K562 (cell line): ENCODE measurements around the gene CPLANE2. TPM values are rescaled to one million over a fixed set of nuclear protein-coding genes. Genes with fewer than 3 reads are reported as not detected.

Source experiments
- ATAC-seq: fragments of 200-7000 bp; cut with Tn5 transposase; 3 replicates; pipeline ENCODE4 v1.9.1; 2020; ENCODE audit warnings: moderate library complexity
- BruUV-seq: library from RNA; stranded (reverse); fragments of 400-500 nt; replicated peaks from 2 replicates; lab custom pipeline; 2021; lab: Mats Ljungman, UMichigan
- CTCF ChIA-PET: fragments of 300-600 bp; formaldehyde crosslinking; extraction: SDS; loops from one replicate; lab custom pipeline; 2021; ENCODE audit warnings: low intra/inter-chr PET ratio; lab: Yijun Ruan, JAX
- POLR2A ChIA-PET: fragments of 300-600, 350-650 bp; sonication (Branson Sonifier 250); formaldehyde crosslinking; extraction: SDS; loops from one replicate; lab custom pipeline; 2021; ENCODE audit warnings: antibody characterized with exemption, inconsistent platforms; lab: Yijun Ruan, JAX
- DNase-seq, 4 experiments: peaks; one replicate each; pipeline versions ENCODE4 v3.0.0 to v3.0.0-alpha.2; 2011 to 2018; ENCODE audit warnings: low spot score in 3 of 4, mixed read lengths in 3 of 4; ENCODE audit errors: extremely low read depth in 1 of 4
- FAIRE-seq: peaks from 2 replicates; lab custom pipeline; 2011; peaks lifted over from hg19 to GRCh38; lab: Jason Lieb, UNC
- H2AFZ ChIP-seq: 2 replicates; pipeline ENCODE4 v1.6.0; 2011; ENCODE audit warnings: low read depth, low read length, control low read depth, inconsistent platforms
- H3K27ac ChIP-seq: fragments of 200-600 bp; 3 replicates; pipeline ENCODE4 v1.8.0; 2011; ENCODE audit warnings: low read depth, mild to moderate bottlenecking, control low read depth, inconsistent platforms, low read length, moderate library complexity, mixed read lengths; ENCODE audit errors: extremely low read depth
- H3K27me3 ChIP-seq, 2 experiments: fragments of 300-600 bp in 1 of 2; 2 replicates in 1 of 2; 3 replicates in 1 of 2; pipeline versions ENCODE4 v1.6.0 to v1.8.0; 2011; ENCODE audit warnings: inconsistent platforms in 2 of 2, low read length in 2 of 2, mild to moderate bottlenecking in 1 of 2, mixed read lengths in 1 of 2, moderate library complexity in 1 of 2; ENCODE audit not compliant: control insufficient read depth in 2 of 2, insufficient read depth in 2 of 2
- H3K36me3 ChIP-seq: fragments of 300-600 bp; 3 replicates; pipeline ENCODE4 v1.8.0; 2011; ENCODE audit warnings: mild to moderate bottlenecking, low read length, inconsistent platforms; ENCODE audit not compliant: control insufficient read depth, insufficient read depth
- H3K4me1 ChIP-seq, 2 experiments: fragments of 200-600 bp in 1 of 2; replicated peaks in 1 of 2; 2 replicates in 1 of 2; 3 replicates in 1 of 2; pipeline versions ENCODE4 v1.5.1 to v1.8.0; 2011; ENCODE audit warnings: inconsistent platforms in 2 of 2, low read length in 2 of 2, mild to moderate bottlenecking in 1 of 2, mixed read lengths in 1 of 2, moderate library complexity in 1 of 2; ENCODE audit not compliant: control insufficient read depth in 2 of 2, insufficient read depth in 2 of 2
- H3K4me2 ChIP-seq: 2 replicates; pipeline ENCODE4 v1.6.1; 2011; ENCODE audit warnings: low read length, control low read depth, inconsistent platforms, mixed read lengths; ENCODE audit not compliant: insufficient read depth
- H3K4me3 ChIP-seq: fragments of 200-600 bp; sonication (generic), shearing (Covaris generic); 2 replicates; pipeline ENCODE4 v1.5.1; 2016; ENCODE audit warnings: control low read depth, inconsistent platforms
- H3K79me2 ChIP-seq: fragments of 200-600 bp; 3 replicates; pipeline ENCODE4 v1.8.0; 2011; ENCODE audit warnings: low read length, inconsistent platforms; ENCODE audit not compliant: control insufficient read depth, insufficient read depth
- H3K9ac ChIP-seq, 2 experiments: 2 replicates each; pipeline versions ENCODE4 v1.6.0 to v1.6.1; 2011; ENCODE audit warnings: low read depth in 2 of 2, low read length in 2 of 2, control low read depth in 1 of 2, inconsistent platforms in 1 of 2, mild to moderate bottlenecking in 1 of 2, mixed read lengths in 1 of 2; ENCODE audit not compliant: insufficient read depth in 1 of 2
- H3K9me1 ChIP-seq: one replicate; pipeline ENCODE4 v1.6.0; 2011; ENCODE audit warnings: inconsistent platforms, mild to moderate bottlenecking, low read length, moderate library complexity; ENCODE audit not compliant: control insufficient read depth, insufficient read depth
- H3K9me3 ChIP-seq: replicated peaks from 2 replicates; pipeline ENCODE4 v1.5.1; 2011; ENCODE audit warnings: low read depth, low read length, inconsistent platforms; ENCODE audit not compliant: control insufficient read depth, insufficient read depth
- H4K20me1 ChIP-seq: replicated peaks from 2 replicates; pipeline ENCODE4 v1.6.1; 2011; ENCODE audit warnings: low read length, inconsistent platforms, mixed read lengths; ENCODE audit not compliant: control insufficient read depth, insufficient read depth
- ARNT ChIP-seq, 2 experiments: fragments of 450-650 bp; IDR thresholded peaks; 2 replicates each; pipeline ENCODE4 v1.6.1; 2016; ENCODE audit warnings: mild to moderate bottlenecking in 1 of 2
- CBFA2T3 ChIP-seq: fragments of 450-650 bp; IDR thresholded peaks from 2 replicates; pipeline ENCODE4 v1.6.1; 2017
- CCNT2 ChIP-seq: IDR thresholded peaks from 2 replicates; pipeline ENCODE4 v1.6.1; 2011; ENCODE audit warnings: borderline replicate concordance, low read depth, mild to moderate bottlenecking, moderate library complexity, mixed read lengths, low read length; ENCODE audit not compliant: insufficient read length; ENCODE audit errors: extremely low read depth
- FOXO4 ChIP-seq: fragments of 450-650 bp; formaldehyde crosslinking; IDR thresholded peaks from 2 replicates; pipeline ENCODE4 v1.4.0; 2020; ENCODE audit warnings: mild to moderate bottlenecking, moderate library complexity
- KLF10 ChIP-seq: fragments of 250-450 bp; sonication (Bioruptor Pico); IDR thresholded peaks from 2 replicates; pipeline ENCODE4 v1.6.1; 2021; ENCODE audit warnings: matching md5 sums
- MEIS2 ChIP-seq: fragments of 450-650 bp; IDR thresholded peaks from 2 replicates; pipeline ENCODE4 v1.6.1; 2014; ENCODE audit warnings: mild to moderate bottlenecking; ENCODE audit not compliant: partially characterized antibody
- NFE2L1 ChIP-seq: fragments of 450-650 bp; IDR thresholded peaks from 2 replicates; pipeline ENCODE4 v1.6.1; 2016; ENCODE audit warnings: missing genetic modification characterization, low read depth, mild to moderate bottlenecking, missing compliant biosample characterization, moderate library complexity, borderline replicate concordance
- RBFOX2 ChIP-seq: fragments of 200-400 bp; formaldehyde crosslinking; IDR thresholded peaks from 2 replicates; pipeline ENCODE4 v1.6.1; 2017; ENCODE audit warnings: low read depth, mild to moderate bottlenecking, low read length, moderate library complexity
- TEAD1 ChIP-seq, 2 experiments: fragments of 450-650 bp in 1 of 2; sonication (generic) in 1 of 2; formaldehyde crosslinking; IDR thresholded peaks; 2 replicates each; pipeline versions ENCODE4 v1.4.0 to v1.8.0; 2020 to 2022; ENCODE audit warnings: mild to moderate bottlenecking in 2 of 2, missing genetic modification reagents in 1 of 2
- WHSC1 ChIP-seq: IDR thresholded peaks from one replicate; pipeline ENCODE4 v1.6.1; 2012; ENCODE audit warnings: low read length, control low read depth, inconsistent platforms
- ZNF584 ChIP-seq: fragments of 200-800 bp; sonication (Bioruptor generic); IDR thresholded peaks from 2 replicates; pipeline ENCODE4 v1.6.1; 2016; ENCODE audit warnings: low read depth, mild to moderate bottlenecking, missing genetic modification characterization, missing compliant biosample characterization
- WGBS: fragments of 100-300 bp; shearing (Covaris generic); methylation state at CpG from one replicate; pipeline ENCODE4 v1.1.6; 2016; ENCODE audit warnings: low coverage, mixed read lengths; ENCODE audit not compliant: insufficient coverage; ENCODE audit errors: missing lambda C conversion rate; 5-methylcytosine and 5-hydroxymethylcytosine counted together
- in situ Hi-C: fragments of 300-500 bp; cut with MboI; formaldehyde crosslinking; loops from 4 replicates; pipeline ENCODE4 v1.15.0; 2018; ENCODE audit warnings: inconsistent platforms, mixed read lengths
- intact Hi-C: fragments of 100-400 bp; cut with micrococcal nuclease; formaldehyde crosslinking; loops from 2 replicates; pipeline ENCODE4 v1.14.2; 2022
- polyA plus RNA-seq, 8 experiments: library from polyadenylated mRNA; depleted of rRNA in 4 of 8; stranded (reverse) in 5 of 8; unstranded in 3 of 8; fragments of >200 nt; fragmentation: Nextera tagmentation in 2 of 8; fragmentation: Illumina TruSeq in 1 of 8; extraction: Ambion mirVana in 2 of 8; extraction: Trizol in 1 of 8; gene quantifications; 2 replicates each; pipeline versions ENCODE4 v1.2.1 to v1.2.3, GENCODE V29; 2011 to 2014; ENCODE audit warnings: inconsistent platforms in 1 of 8, missing spikeins in 1 of 8
- total RNA-seq, 7 experiments: library from RNA; depleted of rRNA in 6 of 7; stranded (reverse); fragments of >200 nt in 6 of 7; fragmentation: Illumina TruSeq in 2 of 7; extraction: Trizol in 2 of 7; gene quantifications; 2 replicates each; pipeline versions ENCODE4 v1.2.1 to v1.2.3, GENCODE V29; 2011 to 2021; ENCODE audit warnings: low replicate concordance in 1 of 7
- TF ChIP-seq, protein P1 (sequence below): fragments of 450-650 bp; IDR thresholded peaks from 2 replicates; pipeline ENCODE4 v1.6.1; 2017; ENCODE audit warnings: antibody characterized with exemption, mild to moderate bottlenecking

The CPLANE2 gene
- total and polyA plus RNA-seq, 9 of the 15 experiments (the other 6 are each of a cell fraction or from before 2014, with no cell fraction given), result 0.17 to 20.9 (median 8.1) TPM

DNA sequence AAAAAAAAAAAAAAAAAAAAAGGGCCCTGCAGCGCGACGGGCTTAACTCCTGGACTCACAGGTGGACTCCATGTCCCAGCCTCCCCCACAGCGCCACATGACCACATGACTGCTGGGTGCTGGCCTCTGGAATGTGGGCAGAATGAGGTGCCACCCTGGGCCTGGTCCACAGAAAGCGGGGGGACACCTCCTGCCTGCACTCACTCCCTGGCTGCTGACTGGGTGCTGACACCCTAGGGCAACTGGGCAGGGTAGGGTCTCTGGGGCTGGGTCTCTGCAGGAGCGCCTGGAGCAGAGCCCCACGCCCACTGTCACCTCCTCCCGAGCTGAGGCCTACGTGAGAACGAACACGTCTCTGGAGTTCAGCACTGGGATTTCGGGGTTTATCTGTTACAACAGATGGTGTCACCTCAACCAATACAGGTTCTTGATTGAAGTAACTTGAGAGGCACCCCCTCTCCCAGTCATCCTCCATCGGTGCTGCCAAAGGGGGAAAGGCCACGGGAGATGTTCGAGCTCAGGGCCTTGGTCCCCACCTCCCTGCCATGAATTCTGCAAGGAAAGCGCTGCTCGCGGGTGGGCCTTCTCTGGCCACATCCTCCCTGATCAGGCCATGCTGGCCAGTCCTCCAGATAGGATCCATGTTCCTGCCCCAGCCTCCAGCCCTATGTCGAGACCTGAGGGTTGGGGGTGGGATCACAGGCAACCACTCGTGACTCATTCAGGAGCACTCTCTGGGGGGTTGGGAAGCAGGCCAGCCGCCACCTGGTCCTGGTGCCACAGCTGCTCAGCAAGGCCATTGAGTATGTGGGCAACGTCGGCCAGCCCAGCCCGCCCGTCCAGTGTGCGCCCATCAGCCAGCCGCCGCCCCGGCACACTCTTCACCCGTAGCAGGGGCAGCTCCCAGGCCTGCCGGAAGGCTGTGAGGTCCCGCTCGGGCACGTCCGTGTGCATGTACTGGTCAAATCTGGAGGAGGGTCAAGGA lies 5.4 kb downstream of the CPLANE2 start (continued):
- peak; percentile 40 for TF ChIP-seq CCNT2
- peak; percentile 71 for TF ChIP-seq CBFA2T3
- TF ChIP-seq ZNF584 (CRISPR knock-in tag), result no peak
- peak; percentile 40 to 44; a peak in 1 of 4 replicates for TF ChIP-seq ARNT (IDR thresholded peaks at IDR 0.05)
- TF ChIP-seq MEIS2, result peak; percentile 15
- no peak for TF ChIP-seq FOXO4 (CRISPR knock-in tag)

DNA sequence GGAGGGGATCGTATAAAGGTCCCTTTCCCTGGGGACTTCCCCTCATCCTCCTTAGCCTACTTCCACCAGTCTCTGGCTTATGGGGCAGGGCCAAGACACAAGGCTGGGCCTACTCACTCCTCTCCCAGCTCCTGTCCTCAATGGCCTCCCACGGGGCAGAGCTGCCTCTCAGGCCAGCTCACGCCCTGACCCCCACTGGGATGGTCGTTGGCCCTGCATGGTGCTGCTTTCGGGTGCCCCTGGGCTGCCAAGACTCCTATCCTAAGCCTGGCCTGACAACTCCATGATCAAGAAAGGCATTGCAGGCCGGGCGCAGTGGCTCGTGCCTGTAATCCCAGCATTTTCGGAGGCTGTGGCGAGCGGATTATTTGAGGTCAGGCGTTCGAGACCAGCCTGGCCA lies 6.2 kb downstream of the CPLANE2 start:
- no peak for DNase-seq
- Histone ChIP-seq H3K27ac (peak overlapping the region; percentile 27; the same call in 1 of the 3 replicates), H2AFZ (no peak overlapping the region), H3K27me3 (no peaks in the 10 kb centered on the region), H3K9me3 (0 out of 2 replicates have a peak, but pooled peaks cover 3% of the 10 kb centered on the region), H3K36me3 (peaks cover 21% of the 10 kb centered on the region; the same call in 2 of the 3 replicates), H3K4me1 (peaks cover 47 to 53% of the 10 kb centered on the region in 2 experiments; a peak in 4 of 5 replicates), H3K4me2 (no peak overlapping the region), H3K9me1 (peaks cover 8% of the 10 kb centered on the region), H4K20me1 (no peaks in the 10 kb centered on the region), H3K9ac (peak overlapping the region in 1 of 2 experiments; percentile 31; a peak in 1 of 4 replicates), H3K79me2 (peaks cover 2% of the 10 kb centered on the region; the same call in 2 of the 3 replicates), H3K4me3 (no peak overlapping the region)
- FAIRE-seq, result no peak
- ChIA-PET CTCF (no interaction called here), POLR2A (interaction anchor here (0.5 to 0.7 kb wide), 2 partner anchors 15 to 393 kb away, joined by 3 read pairs; no protein-coding TSS in a partner anchor)
- WGBS, result 86% methylated on average over 13 of the region's 13 CpGs
- TF ChIP-seq WHSC1, result peak; percentile 43
- TF ChIP-seq KLF10 (CRISPR knock-in tag), result no peak
- TF ChIP-seq, protein P1, sequence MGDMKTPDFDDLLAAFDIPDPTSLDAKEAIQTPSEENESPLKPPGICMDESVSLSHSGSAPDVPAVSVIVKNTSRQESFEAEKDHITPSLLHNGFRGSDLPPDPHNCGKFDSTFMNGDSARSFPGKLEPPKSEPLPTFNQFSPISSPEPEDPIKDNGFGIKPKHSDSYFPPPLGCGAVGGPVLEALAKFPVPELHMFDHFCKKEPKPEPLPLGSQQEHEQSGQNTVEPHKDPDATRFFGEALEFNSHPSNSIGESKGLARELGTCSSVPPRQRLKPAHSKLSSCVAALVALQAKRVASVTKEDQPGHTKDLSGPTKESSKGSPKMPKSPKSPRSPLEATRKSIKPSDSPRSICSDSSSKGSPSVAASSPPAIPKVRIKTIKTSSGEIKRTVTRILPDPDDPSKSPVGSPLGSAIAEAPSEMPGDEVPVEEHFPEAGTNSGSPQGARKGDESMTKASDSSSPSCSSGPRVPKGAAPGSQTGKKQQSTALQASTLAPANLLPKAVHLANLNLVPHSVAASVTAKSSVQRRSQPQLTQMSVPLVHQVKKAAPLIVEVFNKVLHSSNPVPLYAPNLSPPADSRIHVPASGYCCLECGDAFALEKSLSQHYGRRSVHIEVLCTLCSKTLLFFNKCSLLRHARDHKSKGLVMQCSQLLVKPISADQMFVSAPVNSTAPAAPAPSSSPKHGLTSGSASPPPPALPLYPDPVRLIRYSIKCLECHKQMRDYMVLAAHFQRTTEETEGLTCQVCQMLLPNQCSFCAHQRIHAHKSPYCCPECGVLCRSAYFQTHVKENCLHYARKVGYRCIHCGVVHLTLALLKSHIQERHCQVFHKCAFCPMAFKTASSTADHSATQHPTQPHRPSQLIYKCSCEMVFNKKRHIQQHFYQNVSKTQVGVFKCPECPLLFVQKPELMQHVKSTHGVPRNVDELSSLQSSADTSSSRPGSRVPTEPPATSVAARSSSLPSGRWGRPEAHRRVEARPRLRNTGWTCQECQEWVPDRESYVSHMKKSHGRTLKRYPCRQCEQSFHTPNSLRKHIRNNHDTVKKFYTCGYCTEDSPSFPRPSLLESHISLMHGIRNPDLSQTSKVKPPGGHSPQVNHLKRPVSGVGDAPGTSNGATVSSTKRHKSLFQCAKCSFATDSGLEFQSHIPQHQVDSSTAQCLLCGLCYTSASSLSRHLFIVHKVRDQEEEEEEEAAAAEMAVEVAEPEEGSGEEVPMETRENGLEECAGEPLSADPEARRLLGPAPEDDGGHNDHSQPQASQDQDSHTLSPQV, result no peak
- TF ChIP-seq RBFOX2, result 0 out of 2 replicates have a peak, but pooled peaks have one; percentile 9
- TF ChIP-seq TEAD1 (CRISPR knock-in tag; IDR thresholded peaks at IDR 0.05), result no peak
- TF ChIP-seq NFE2L1 (tag), result no peak
- intact Hi-C loops (no loop called here), in situ Hi-C loops (no loop called here)
- ATAC-seq, result no peak; the same call in 2 of the 3 replicates
- no TSS peak for BruUV-seq
